ENCODE results near the gene SLC2A2.

DNA sequence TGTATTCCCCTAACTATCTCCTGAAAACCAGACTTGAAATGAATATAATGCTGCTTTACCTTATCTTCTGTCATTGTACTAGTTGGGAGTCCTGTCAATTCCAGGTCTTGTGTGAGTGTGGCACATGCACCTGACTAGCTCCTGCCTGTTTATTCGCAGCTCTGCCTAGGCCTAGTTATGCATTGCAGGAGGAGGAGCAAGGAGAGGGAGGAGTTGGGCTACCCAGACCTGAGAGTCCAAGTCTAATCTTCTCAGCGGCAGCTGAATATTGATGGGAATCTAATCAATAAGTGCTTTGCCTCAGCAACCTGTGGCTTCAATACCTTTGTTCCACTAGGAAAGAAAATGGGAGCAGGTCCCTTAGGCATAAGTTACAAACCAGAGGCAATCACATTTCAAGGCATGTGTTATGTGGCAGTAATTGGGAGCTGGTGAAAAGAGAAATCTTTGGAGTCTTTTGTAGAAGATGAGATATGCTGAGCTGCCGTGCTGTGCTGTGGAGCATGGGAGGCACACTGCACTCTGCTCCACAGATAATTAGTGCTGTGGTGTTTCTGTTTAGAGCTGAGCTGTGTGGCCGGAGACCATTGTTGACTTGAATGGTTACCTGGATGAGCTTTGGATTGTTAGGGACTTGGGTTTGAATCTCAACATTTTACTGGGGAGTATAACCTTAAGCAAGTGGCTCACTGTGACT lies at the start of gene SLC2A2:
- TF ChIP-seq, protein P1, sequence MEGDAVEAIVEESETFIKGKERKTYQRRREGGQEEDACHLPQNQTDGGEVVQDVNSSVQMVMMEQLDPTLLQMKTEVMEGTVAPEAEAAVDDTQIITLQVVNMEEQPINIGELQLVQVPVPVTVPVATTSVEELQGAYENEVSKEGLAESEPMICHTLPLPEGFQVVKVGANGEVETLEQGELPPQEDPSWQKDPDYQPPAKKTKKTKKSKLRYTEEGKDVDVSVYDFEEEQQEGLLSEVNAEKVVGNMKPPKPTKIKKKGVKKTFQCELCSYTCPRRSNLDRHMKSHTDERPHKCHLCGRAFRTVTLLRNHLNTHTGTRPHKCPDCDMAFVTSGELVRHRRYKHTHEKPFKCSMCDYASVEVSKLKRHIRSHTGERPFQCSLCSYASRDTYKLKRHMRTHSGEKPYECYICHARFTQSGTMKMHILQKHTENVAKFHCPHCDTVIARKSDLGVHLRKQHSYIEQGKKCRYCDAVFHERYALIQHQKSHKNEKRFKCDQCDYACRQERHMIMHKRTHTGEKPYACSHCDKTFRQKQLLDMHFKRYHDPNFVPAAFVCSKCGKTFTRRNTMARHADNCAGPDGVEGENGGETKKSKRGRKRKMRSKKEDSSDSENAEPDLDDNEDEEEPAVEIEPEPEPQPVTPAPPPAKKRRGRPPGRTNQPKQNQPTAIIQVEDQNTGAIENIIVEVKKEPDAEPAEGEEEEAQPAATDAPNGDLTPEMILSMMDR (IDR thresholded peaks at IDR 0.05): no peak
- TF ChIP-seq POLR2AphosphoS5 (IDR thresholded peaks at IDR 0.05; ENCODE audit: insufficient read depth in 1 of 2, low read depth in 1 of 2) (no peak), POLR2A (IDR thresholded peaks at IDR 0.05) (no peak)
